Large intestine (tissue), 3 donors: ENCODE results near the gene MLLT1. TPM values are rescaled to one million over a fixed set of nuclear protein-coding genes. Genes with fewer than 3 reads are reported as not detected.
A peak's percentile ranks its signal among the peaks of the same experiment; 100 is the strongest.

Source experiments
- DNase-seq, 2 donors: peaks; one replicate each; pipeline versions ENCODE4 v3.0.0 to v3.0.0-alpha.2; 2013
- H3K27ac ChIP-seq: one replicate; pipeline ENCODE4 v1.5.1; 2013; ENCODE audit warnings: low read length
- H3K27me3 ChIP-seq: 2 replicates; pipeline ENCODE4 v1.6.1; 2013; ENCODE audit warnings: low read length; ENCODE audit not compliant: control insufficient read depth, insufficient read depth
- H3K36me3 ChIP-seq: 2 replicates; pipeline ENCODE4 v1.6.1; 2013; ENCODE audit warnings: low read length; ENCODE audit not compliant: control insufficient read depth, insufficient read depth
- H3K4me1 ChIP-seq: one replicate; pipeline ENCODE4 v1.6.1; 2013; ENCODE audit warnings: low read length; ENCODE audit not compliant: control insufficient read depth, insufficient read depth
- H3K4me3 ChIP-seq: one replicate; pipeline ENCODE4 v1.5.1; 2013; ENCODE audit warnings: low read length
- H3K9me3 ChIP-seq: one replicate; pipeline ENCODE4 v1.6.1; 2013; ENCODE audit warnings: mild to moderate bottlenecking, low read depth, low read length, moderate library complexity; ENCODE audit not compliant: control insufficient read depth
- WGBS: methylation state at CpG from one replicate; pipeline ENCODE4 v1.1.5; 2013; ENCODE audit warnings: low lambda C conversion rate; ENCODE audit not compliant: insufficient coverage; 5-methylcytosine and 5-hydroxymethylcytosine counted together
- polyA plus RNA-seq: library from polyadenylated mRNA; unstranded; fragments of 120-200 nt; gene quantifications from one replicate; pipeline ENCODE4 v1.2.1, GENCODE V29; 2013

The MLLT1 gene
- polyA plus RNA-seq, 1 donor, result 44.3 TPM

DNA sequence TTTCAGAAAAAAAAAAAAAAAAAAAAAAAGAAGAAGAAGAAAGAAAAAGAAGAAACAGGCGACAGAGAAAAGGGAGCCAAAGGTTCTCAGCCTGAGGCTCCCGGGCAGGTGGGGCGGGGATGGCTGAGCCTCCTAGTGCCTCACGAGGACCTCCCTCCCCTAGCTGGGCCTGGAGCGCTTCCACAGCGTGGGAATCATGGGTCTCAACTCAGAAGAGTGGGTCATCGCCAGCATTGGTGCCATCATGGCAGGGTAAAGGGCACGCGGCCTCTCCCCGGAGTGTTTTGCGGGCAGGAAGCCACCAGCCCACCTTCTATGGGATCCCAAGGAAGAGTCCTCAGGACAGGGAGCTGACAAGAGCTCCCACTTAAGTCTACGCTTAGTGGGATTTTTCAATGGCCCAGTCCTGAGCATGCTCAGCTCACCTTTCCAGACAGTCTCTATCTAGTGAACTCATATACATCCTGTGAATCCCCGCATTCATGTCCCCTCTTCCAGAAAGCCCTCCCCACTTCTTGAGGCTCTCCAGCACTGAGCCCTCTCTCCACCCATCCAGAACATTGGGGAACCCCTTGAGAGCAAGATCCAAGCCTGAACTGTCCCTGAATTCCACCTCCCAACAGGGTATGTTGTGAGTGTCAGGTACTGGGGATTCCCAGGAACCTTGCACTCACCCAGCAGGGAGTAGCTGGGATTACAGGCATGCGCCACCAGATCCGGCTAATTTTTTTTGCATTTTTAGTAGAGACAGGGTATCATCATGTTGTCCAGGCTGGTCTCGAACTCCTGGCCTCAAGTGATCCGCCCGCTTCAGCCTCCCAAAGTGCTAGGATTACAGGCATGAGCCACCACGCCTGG, 74.7 kb downstream of the MLLT1 start:
- Histone ChIP-seq H3K4me1 (no peaks in the 10 kb centered on the region), H3K27me3 (no peaks in the 10 kb centered on the region), H3K27ac (no peak overlapping the region), H3K36me3 (no peaks in the 10 kb centered on the region), H3K4me3 (no peak overlapping the region), H3K9me3 (no peaks in the 10 kb centered on the region)
- no CpG with 5 or more reads among the region's 19 CpGs for WGBS
- no peak for DNase-seq

DNA sequence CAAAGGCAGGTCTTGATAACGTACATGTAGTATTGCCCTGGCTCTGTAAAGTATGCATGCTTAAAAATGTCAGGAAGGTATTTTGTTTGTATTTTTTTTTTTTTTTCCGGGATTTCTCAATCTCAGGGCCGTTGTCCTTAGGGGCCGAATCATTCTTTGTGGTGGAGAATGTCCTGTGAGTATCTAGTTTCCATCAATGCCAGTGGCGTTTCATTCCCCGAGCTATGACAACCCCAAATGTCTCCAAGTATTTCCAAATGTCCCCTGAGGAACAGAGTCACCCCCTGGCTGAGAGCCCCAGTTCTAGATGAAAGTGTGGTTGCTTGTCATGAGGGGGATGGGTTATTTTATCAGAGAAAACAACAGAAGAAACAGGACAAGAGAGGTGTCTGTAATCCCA, 75.6 kb downstream of the MLLT1 start:
- DNase-seq, result no peak
- no peaks in the 10 kb centered on the region for H3K4me1 ChIP-seq
- H3K9me3 ChIP-seq, result no peaks in the 10 kb centered on the region
- no peak overlapping the region for H3K4me3 ChIP-seq
- no peak overlapping the region for H3K27ac ChIP-seq
- H3K27me3 ChIP-seq, result no peaks in the 10 kb centered on the region
- H3K36me3 ChIP-seq, result no peaks in the 10 kb centered on the region
- WGBS, result 20% methylated on average over 1 of the region's 6 CpGs

DNA sequence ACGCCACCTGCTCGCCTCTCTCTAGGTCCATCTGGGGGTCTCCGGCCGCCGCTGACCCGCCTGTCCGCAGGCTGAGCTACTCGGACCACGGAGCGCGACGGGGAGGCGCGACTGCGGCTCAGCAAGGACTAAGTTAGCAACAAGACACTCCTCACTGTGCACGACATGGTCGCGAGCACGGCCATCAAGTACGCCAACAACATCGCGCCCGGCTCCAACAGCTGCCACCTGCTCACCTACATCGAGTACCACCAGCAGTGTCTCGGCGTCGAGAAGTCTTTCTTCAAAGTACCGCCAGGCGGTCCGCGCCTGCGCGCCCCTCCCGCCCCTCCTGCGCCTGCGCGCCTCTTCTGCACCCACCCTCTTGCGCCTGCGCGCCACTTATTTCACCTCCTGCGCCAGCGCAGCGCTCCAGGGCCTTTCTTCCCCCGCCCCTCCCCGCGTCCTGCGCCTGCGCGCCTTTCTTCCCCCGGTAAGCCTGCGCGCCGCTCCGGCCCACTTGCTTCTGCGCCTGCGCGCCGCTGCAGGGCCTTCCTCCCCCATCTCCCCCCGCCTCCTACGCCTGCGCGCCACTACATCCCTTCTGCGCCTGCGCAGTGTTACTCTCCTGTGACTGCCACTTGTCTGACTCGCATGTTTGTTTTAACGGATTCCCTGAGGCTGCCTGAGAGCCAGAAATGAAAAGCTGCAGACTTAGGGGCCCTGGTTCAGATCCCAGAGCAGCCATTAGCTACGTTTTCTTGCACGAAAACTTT, 80.4 kb downstream of the MLLT1 start:
- Histone ChIP-seq H3K27ac (peak overlapping the region; percentile 20), H3K36me3 (no peaks in the 10 kb centered on the region), H3K27me3 (no peaks in the 10 kb centered on the region), H3K4me1 (peaks cover 3% of the 10 kb centered on the region), H3K4me3 (peak overlapping the region; percentile 74), H3K9me3 (no peaks in the 10 kb centered on the region)
- peak; percentile 99 to 100 for DNase-seq
- no CpG with 5 or more reads among the region's 68 CpGs for WGBS

DNA sequence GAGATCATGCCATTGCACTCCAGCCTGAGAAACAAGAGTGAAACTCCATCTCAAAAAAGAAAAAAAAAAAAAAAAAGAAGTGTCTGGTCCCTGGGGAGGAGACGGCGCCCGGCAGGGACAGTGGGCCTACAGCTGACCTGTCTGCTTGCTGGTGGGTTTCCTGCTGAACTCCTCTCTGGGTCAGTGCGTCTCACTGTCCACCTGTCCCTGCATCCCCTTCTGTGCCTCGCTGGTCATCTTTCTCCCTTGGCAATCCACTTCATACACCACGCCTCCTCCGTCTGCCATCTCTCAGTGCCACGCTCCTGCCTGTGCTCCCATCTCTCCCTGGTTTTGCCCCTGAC, 80.9 kb downstream of the MLLT1 start:
- WGBS, result 8% methylated on average over 3 of the region's 8 CpGs
- no peak overlapping the region for H3K27ac ChIP-seq

DNA sequence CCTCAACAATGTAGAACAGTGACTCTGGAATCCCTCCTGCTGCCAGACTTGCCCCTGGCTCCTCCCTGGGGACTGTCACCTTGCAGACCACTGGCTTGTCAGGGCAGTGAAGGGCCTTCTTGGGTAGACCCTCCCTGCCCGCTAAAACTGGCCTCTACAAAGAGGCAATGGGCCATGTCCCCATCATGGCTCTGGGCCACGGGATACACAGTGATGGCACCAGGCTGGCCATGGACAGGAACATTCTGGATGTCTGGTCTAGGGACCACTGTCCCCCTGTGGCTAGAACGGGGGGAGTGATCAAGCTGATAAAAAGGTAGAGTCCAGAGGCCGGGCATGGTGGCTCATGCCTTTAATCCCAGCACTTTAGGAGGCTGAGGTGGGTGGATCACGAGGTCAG, 83.4 kb downstream of the MLLT1 start:
- WGBS, result no CpG with 5 or more reads among the region's 5 CpGs
- Histone ChIP-seq H3K36me3 (no peaks in the 10 kb centered on the region), H3K4me3 (no peak overlapping the region), H3K27ac (no peak overlapping the region), H3K4me1 (peaks cover 3% of the 10 kb centered on the region), H3K9me3 (no peaks in the 10 kb centered on the region), H3K27me3 (no peaks in the 10 kb centered on the region)
- no peak for DNase-seq

More for the DNA sequence above, 80.9 kb downstream of the MLLT1 start:
- H3K4me3 ChIP-seq, result peak overlapping the region; percentile 74
- no peak for DNase-seq
- no peaks in the 10 kb centered on the region for H3K36me3 ChIP-seq
- peaks cover 3% of the 10 kb centered on the region for H3K4me1 ChIP-seq
- no peaks in the 10 kb centered on the region for H3K9me3 ChIP-seq
- H3K27me3 ChIP-seq, result no peaks in the 10 kb centered on the region

DNA sequence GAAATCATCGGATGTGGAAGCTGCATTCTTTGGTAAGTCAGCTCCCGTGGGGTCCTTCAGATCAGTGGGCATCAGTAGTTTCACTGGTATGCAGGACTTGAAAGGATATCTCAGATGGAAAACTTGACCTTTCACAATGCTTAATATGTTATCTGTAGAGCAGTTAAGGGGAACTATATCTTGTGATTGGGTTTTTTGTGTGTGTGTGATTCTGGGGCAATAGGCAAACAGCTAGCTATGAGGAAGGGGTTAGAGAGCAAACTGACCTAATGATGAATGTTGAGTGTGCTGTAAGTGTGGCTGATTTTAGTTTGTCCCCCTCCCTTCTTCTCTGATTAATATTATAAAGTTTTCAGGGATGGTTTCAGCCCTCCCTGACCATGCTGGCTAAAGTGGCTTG, 91.0 kb downstream of the MLLT1 start:
- Histone ChIP-seq H3K36me3 (no peaks in the 10 kb centered on the region), H3K4me3 (no peak overlapping the region), H3K27ac (no peak overlapping the region), H3K4me1 (no peaks in the 10 kb centered on the region), H3K9me3 (peaks cover 7% of the 10 kb centered on the region), H3K27me3 (no peaks in the 10 kb centered on the region)
- no CpG with 5 or more reads among the region's 2 CpGs for WGBS
- no peak for DNase-seq

DNA sequence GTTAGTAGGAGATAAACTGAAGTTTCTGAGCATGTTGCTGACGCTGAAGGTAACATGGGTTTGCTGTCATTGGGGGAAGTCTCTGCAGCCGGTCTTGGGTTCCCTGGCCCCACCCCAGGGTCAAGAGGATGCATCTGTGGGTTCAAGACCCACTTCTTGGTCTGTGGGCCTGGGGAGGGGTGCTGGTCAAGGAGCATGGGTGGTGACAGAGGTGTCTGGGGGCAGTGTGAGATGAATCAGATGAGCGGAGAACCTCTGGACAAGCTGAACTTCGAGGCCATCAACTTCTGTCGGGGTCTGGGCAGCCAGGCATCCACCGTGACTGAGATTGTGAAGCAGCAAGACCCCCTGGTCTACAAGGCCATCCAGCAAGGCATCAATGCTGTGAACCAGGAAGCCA, 92.4 kb downstream of the MLLT1 start:
- H3K36me3 ChIP-seq, result no peaks in the 10 kb centered on the region
- H3K9me3 ChIP-seq, result peaks cover 7% of the 10 kb centered on the region
- no peaks in the 10 kb centered on the region for H3K27me3 ChIP-seq
- no peaks in the 10 kb centered on the region for H3K4me1 ChIP-seq
- no peak overlapping the region for H3K4me3 ChIP-seq
- H3K27ac ChIP-seq, result no peak overlapping the region
- DNase-seq, result no peak
- no CpG with 5 or more reads among the region's 6 CpGs for WGBS

DNA sequence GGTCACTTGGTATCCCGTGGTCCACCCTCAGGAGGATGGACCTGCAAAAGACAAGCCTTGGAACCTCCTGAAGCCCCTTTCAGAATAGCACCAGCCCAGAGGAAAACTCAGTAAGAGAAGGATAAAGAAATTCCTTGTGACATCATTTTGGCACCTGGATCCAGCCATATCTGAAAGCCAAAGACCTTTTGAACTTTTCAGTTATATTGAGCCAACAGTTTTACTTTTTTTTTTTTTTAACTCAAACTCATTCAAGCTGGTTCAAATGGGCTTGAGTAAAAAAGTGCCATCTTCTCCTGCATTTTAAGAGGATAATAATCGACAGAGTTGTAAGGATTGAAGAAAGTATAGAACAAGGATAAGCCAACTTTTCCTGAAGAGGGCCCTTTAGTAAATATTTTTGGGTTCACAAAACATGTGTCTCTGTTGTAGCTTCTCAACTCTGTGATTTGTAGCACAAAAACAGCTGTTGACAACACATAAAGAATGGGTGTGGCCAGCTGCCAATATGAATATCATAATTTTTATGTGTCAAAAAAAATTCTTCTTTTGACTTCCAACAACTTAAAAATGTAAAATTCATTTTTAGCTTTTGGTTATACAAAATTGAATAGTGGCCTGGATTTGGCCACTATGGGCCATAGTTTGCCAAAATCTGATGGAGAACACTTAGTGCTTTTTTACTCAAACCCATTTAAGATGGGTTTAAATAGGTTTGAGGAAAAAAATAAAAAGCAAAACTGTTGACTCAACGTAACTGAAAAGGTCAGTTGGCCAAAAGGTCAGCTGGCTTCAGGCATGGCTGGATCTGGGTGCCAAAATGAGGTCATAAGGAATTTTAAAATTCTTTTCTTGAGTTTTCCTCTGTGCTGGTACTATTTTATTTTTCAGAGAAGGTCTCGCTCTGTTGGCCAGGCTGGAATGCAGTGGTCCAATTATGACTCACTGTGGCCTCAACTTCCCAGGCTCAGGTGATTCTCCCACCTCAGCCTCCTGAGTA, 93.6 kb downstream of the MLLT1 start:
- H3K27me3 ChIP-seq, result no peaks in the 10 kb centered on the region
- H3K4me1 ChIP-seq, result no peaks in the 10 kb centered on the region
- no peaks in the 10 kb centered on the region for H3K36me3 ChIP-seq
- H3K4me3 ChIP-seq, result no peak overlapping the region
- peaks cover 7% of the 10 kb centered on the region for H3K9me3 ChIP-seq
- 100% methylated on average over 1 of the region's 4 CpGs for WGBS
- H3K27ac ChIP-seq, result no peak overlapping the region
- no peak for DNase-seq

DNA sequence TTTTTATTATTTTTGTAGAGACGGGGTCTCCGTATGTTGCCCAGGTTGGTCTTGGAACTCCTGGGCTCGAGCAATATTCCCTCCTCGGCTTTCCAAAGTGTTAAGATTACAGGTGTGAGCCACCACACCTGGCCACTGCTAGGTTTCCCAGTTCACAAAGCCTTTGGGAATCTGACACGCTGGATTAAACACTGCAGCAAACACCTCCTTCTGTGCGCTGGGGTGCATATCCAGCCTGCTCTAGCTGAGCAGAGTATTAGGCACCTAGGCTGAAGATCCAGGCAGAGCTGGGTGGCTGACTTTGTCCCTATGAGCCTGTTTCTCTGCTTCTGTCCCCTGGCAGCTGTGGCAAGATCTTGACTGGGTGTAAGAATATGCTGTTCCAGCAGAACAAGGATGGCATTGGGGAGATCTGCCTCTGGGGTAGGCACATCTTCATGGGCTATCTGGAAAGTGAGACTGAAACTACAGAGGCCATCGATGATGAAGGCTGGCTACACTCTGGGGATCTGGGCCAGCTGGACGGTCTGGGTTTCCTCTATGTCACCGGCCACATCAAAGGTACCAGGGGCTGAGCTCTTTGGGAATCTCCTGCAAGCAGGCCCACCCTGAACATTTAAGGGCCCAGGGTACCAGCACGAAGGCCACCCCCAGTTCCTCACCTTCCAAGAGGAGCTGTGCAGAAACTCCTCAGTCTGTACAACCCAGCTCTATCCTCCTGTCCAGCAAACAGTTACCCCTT, 94.5 kb downstream of the MLLT1 start:
- H3K36me3 ChIP-seq, result no peaks in the 10 kb centered on the region
- H3K9me3 ChIP-seq, result peaks cover 4% of the 10 kb centered on the region
- WGBS, result 90% methylated on average over 3 of the region's 10 CpGs
- no peak for DNase-seq
- H3K4me3 ChIP-seq, result no peak overlapping the region
- no peak overlapping the region for H3K27ac ChIP-seq
- no peaks in the 10 kb centered on the region for H3K27me3 ChIP-seq
- no peaks in the 10 kb centered on the region for H3K4me1 ChIP-seq
